ENCODE data around the gene SPI1.
"Not testable (repeated sequence)": the region's sequence is repeated elsewhere in the genome, so short reads cannot be mapped to it uniquely, and the experiment has no call there.

The SPI1 gene

GRCh38 chr11:47327025-47327424 lies 51.3 kb downstream of the SPI1 start:
- peak; percentile 12 for DNase-seq (ENCODE audit: low spot score)
- in situ Hi-C loops (cut with MboI; ENCODE audit: low pct_unique_long_range_greater_than_20kb, low sequenced_read_pairs, unreplicated experiment), result no loop called here
- no peak for TF ChIP-seq CTCF (IDR thresholded peaks at IDR 0.05; ENCODE audit: extremely low read depth, insufficient read depth, missing control alignments)

- in situ Hi-C loops (cut with MboI; ENCODE audit: low pct_unique_long_range_greater_than_20kb, low sequenced_read_pairs, unreplicated experiment), result no loop called here
- no peak for TF ChIP-seq CTCF (IDR thresholded peaks at IDR 0.05; ENCODE audit: extremely low read depth, insufficient read depth, missing control alignments)
- peak; percentile 14 for DNase-seq (ENCODE audit: low spot score)
Observed at GRCh38 chr11:47326198-47326597, 52.1 kb downstream of the SPI1 start.

- in situ Hi-C loops (cut with MboI; ENCODE audit: low pct_unique_long_range_greater_than_20kb, low sequenced_read_pairs, unreplicated experiment), result no loop called here
- no peak for TF ChIP-seq CTCF (IDR thresholded peaks at IDR 0.05; ENCODE audit: extremely low read depth, insufficient read depth, missing control alignments)
- no peak for DNase-seq (ENCODE audit: low spot score)
Observed at GRCh38 chr11:47325271-47326041, 52.9 kb downstream of the SPI1 start.

- in situ Hi-C loops (cut with MboI; ENCODE audit: low pct_unique_long_range_greater_than_20kb, low sequenced_read_pairs, unreplicated experiment), result no loop called here
- DNase-seq (ENCODE audit: low spot score), result no peak
- TF ChIP-seq CTCF (IDR thresholded peaks at IDR 0.05; ENCODE audit: extremely low read depth, insufficient read depth, missing control alignments), result no peak
Observed at GRCh38 chr11:47324520-47324919, 53.8 kb downstream of the SPI1 start.

GRCh38 chr11:47318166-47318565 lies 60.2 kb downstream of the SPI1 start:
- no peak for DNase-seq (ENCODE audit: low spot score)
- TF ChIP-seq CTCF (IDR thresholded peaks at IDR 0.05; ENCODE audit: extremely low read depth, insufficient read depth, missing control alignments), result no peak
- in situ Hi-C loops (cut with MboI; ENCODE audit: low pct_unique_long_range_greater_than_20kb, low sequenced_read_pairs, unreplicated experiment), result no loop called here

- in situ Hi-C loops (cut with MboI; ENCODE audit: low pct_unique_long_range_greater_than_20kb, low sequenced_read_pairs, unreplicated experiment), result no loop called here
- no peak for TF ChIP-seq CTCF (IDR thresholded peaks at IDR 0.05; ENCODE audit: extremely low read depth, insufficient read depth, missing control alignments)
- DNase-seq (ENCODE audit: low spot score), result no peak
Observed at GRCh38 chr11:47317064-47317828, 61.1 kb downstream of the SPI1 start.

- DNase-seq (ENCODE audit: low spot score); in situ Hi-C loops (cut with MboI; ENCODE audit: low pct_unique_long_range_greater_than_20kb, low sequenced_read_pairs, unreplicated experiment): not testable (repeated sequence)
Observed at GRCh38 chr11:47316501-47316900, 61.8 kb downstream of the SPI1 start.

Measured in GM13977 (cell line).